G401.6 (cell line): ENCODE data around the gene SPC24.
"Not testable (repeated sequence)": the region's sequence is repeated elsewhere in the genome, so short reads cannot be mapped to it uniquely, and the experiment has no call there.

Experiments
- FAIRE-seq: peaks from 2 replicates; lab custom pipeline; 2012; peaks lifted over from hg19 to GRCh38; lab: Jason Lieb, UNC

Gene SPC24

GRCh38 chr19:11191934-11192333, 36.4 kb upstream of the SPC24 start:
- no peak for FAIRE-seq

GRCh38 chr19:11191273-11191755, 35.7 kb upstream of the SPC24 start:
- FAIRE-seq = no peak

DNA sequence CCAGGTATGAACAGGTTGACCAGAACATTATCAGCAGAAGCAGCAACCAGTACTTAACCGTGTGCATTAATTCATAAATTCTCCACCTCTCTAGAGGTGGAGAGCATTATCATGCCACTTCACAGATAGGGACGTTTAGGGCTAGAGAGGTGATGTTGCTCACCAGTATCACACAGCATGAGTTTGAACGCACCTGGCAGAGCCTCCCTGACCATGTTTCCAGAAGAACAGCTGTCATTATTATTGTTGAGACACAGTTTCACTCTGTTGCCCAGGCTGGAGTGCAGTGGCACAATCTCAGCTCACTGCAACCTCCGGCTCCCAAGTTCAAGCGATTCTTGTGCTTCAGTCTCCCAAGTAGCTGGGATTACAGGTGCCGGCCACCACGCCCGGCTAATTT, 34.9 kb upstream of the SPC24 start:
- no peak for FAIRE-seq

DNA sequence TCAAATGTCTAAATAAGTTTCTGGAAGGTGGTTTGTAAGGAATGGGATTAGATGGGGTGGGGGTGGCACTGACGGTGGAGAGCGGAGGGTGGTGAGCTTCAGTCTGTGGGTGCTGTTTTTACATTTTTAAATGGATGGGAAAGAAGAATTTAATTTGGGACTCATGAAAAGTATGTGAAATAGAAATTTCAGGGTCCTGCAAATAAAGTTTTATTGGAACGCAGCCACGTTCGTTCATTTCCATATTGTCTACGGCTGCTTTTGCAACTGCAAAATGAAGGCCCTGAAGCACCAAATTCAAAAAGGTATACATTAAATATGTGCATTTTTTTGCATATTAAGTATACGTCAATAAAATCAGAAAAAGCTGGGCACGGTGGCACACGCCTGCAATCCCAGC, 31.9 kb upstream of the SPC24 start:
- no peak for FAIRE-seq

GRCh38 chr19:11182994-11183393, 27.4 kb upstream of the SPC24 start:
- FAIRE-seq = no peak

- no peak for FAIRE-seq
Observed at GRCh38 chr19:11181488-11181887, 25.9 kb upstream of the SPC24 start.

- FAIRE-seq = not testable (repeated sequence)
Observed at GRCh38 chr19:11180975-11181374, 25.4 kb upstream of the SPC24 start.

DNA sequence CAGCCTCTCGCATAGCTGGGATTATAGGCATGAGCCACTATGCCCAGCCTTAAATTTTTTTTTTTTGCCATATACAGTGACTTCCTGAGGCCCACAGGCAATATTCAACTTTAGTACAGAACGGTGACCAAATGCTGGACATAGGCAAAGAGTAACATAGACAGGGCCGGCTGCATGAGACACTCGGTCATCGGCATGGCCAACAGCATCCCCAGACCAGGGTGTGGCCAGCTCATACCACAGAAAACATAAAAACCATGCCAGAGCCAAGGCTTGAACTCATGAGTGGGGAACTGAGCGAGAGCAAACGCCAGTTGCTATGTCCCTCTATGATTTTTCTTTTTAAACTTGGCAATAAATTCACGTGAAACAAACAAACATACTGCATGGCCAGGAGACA, 24.8 kb upstream of the SPC24 start:
- FAIRE-seq = no peak

DNA sequence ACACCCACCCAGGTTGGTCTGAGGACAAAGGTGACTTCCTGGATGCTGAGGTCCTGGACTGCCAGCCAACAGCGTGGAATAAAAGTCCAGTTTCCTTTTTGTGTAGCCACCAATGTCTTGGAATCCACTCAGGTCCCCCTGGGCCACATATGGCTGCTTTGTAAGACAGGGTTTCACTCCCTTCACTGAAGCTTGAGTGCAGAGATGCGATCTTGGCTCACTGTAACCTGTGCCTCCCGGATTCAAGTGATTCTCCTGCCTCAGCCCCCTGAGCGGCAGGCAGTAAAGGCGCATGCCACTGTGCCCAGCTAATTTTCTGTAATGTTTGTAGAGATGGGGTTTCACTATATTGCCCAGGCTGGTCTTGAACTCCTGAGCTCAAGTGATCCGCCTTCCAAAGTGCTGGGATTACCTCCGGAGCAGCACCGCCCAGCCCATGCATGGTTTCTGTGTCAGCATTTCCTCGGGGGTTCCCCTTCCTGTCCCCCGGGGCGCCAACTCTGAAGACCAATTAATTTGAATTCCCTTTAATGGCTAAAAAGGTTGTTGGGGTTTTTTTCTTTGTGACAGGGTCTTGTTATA, 24.2 kb upstream of the SPC24 start:
- no peak for FAIRE-seq

- not testable (repeated sequence) for FAIRE-seq
Observed at GRCh38 chr19:11179145-11179465, 23.5 kb upstream of the SPC24 start.

- no peak for FAIRE-seq
Observed at GRCh38 chr19:11177592-11177991, 22.0 kb upstream of the SPC24 start.

GRCh38 chr19:11176466-11177193, 21.0 kb upstream of the SPC24 start:
- FAIRE-seq = no peak

GRCh38 chr19:11175920-11176319, 20.3 kb upstream of the SPC24 start:
- no peak for FAIRE-seq

GRCh38 chr19:11174336-11174735, 18.8 kb upstream of the SPC24 start:
- no peak for FAIRE-seq

DNA sequence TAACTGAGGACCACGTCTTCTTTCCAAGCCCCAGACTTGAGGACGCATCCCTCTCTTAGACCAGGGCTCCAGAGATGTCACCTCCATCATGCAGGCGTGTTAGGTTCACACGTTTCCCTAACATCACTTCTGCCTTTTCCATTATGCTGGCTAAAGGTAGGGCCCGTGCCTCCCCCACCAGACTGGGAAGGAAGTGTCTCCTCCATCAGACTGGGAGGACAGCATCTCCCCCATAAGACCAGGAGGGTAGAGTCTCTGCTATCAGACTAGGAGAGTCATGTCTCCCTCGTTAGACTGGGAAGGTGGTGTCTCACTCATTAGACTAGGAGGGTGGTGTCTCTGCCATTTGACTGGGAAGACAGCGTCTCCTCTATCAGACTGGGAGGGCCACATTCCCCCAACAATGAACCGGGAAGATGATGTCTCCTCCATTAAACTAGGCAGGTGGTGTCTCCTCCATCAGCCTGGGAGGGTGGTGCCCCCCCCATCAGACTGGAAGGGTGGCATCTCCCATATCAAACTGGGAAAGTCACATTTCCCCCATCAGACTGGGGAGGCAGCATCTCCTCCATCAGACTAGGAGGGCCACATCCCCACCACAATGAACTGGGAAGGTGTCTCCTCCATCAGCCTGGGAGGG, 18.1 kb upstream of the SPC24 start:
- FAIRE-seq = no peak

- no peak for FAIRE-seq
Observed at GRCh38 chr19:11172576-11172975, 17.0 kb upstream of the SPC24 start.

DNA sequence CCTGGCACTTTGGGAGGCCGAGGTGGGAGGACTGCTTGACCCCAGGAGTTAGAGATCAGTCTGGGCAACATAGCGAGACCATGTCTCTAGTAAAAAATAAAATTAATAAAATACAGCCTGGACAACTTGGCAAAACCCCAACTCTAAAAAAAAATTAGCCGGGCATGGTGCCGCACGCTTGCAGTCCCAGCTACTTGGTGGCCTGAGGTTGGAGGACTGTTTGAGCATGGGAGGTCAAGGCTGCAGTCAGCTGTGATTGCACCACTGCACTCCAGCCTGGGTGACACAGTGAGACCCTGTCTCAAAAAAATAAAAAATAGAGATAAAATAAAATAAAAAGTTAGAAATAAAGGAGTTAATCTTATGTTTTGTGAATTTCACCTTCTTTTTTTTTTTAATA, 15.6 kb upstream of the SPC24 start:
- FAIRE-seq = no peak

DNA sequence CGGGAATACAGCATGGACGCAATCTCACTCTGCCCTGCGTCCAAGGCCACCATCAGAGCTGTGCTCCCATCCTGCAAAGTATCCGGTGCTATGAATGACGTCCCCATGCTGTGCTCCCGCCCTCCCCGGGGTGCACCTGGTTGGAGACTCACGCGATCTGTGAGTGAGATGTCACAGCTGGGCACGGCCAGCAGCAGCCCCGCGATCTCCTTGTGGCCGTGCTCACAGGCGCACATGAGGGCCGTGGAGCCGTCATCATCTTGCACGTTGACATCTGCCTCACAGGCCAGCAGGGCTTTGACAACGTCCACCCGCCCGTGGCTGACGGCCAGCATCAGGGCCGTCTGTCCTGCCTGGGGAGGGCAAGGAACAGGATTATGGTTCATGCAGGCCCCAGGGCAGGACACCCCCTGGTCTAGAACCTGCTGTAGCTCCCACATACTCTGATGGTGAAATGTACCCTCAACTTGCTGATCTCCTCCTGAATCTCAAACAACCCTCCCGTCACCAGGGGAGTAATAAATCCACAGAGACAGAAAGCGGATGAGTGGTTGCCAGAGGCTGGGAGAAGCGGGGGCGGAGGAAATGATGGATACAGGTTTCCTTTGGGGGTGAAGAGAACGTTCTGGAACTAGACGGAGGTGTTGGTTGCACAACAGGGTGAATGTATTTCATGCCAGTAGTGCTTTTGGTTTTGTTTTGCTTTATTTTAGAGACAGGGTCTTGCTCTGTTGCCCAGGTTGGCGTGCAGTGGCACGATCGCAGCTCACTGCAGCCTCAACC, 14.5 kb upstream of the SPC24 start:
- FAIRE-seq = no peak

- FAIRE-seq = no peak
Observed at GRCh38 chr19:11168568-11168967, 13.0 kb upstream of the SPC24 start.

DNA sequence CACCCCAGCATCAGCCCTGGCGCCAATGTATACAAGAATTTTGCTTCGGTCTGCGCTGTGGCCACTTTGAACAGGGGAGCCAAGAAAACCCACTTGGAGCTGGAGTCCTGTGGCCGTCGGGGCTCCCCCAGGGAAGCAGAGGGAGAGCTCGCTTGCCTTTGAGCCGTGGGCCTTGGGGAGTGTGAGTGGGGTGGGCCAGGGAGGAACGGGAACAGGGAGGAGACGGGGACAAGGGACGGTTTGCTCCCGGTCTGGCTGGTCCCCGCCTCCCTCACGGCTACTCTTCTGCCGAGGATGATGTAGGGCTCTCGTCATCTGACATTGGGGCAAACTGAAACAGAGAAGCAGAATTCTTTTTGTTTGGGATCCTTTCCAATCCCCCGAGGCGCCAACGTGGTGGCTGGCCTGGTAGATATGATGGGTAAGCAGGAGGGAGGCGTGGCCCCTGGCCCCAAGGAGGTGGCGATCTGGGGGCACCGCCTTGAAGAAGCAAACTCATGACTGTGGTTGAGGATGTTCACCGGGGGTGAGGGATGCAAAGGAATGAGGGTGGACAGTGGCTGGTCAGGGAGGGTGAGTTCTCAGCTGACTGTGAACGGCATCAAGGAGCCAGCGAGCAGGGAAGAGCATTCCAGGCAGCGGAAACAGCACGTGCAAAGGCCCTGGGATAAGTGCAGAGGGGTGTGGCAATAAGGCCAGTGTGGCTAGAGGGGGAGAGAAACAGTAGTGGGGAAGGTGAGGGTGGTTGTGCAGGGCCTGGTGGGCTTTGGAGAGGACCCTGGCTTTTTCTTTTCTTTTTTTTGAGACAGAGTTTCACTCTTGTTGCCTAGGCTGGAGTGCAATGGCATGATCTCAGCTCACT, 10.9 kb upstream of the SPC24 start:
- FAIRE-seq = no peak

DNA sequence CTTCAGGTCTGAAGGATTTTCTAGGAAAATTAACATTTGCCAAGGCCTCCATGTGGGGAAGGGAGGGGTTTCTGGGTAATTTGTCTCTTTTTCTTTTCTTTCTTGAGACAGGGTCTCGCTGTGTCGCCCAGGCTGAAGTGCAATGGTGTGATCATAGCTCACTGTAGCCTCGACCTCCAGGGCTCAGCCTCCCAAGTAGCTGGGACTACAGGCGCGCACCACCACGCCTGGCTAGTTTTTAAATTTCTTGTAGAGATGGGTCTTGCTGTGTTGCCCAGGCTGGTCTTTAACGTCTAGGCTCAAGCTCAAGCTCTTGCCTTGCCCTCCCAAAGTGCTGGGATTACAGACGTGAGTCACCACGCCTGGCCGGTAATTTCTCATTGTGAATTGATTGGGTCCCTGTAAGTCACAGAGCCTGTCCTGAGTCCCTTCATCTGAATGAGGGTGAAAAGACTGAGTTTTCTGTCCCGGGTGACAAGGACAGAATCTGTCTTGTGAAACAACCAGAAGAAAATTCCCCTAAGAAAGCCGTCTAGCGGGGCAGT, 10.0 kb upstream of the SPC24 start:
- no peak for FAIRE-seq
